Breast epithelium (tissue), 4 donors: ENCODE data around the gene SPTB. TPM values are rescaled to one million over a fixed set of nuclear protein-coding genes. Genes with fewer than 3 reads are reported as not detected.

Source experiments
- DNase-seq, 2 donors: peaks; one replicate each; pipeline ENCODE4 v3.0.0-alpha.2; 2019; ENCODE audit warnings: low spot score in 2 of 2
- H3K27ac ChIP-seq, 2 donors: fragments of 200-600 bp; sonication (generic) in 1 of 2; one replicate each; pipeline ENCODE4 v1.5.1; 2016 to 2019; ENCODE audit warnings: mild to moderate bottlenecking in 1 of 2
- H3K27me3 ChIP-seq, 2 donors: fragments of 200-600 bp; sonication (generic) in 1 of 2; one replicate each; pipeline versions ENCODE4 v1.5.1 to v1.6.0; 2017 to 2019; ENCODE audit warnings: control low read depth in 1 of 2, mild to moderate bottlenecking in 1 of 2
- H3K36me3 ChIP-seq: fragments of 200-600 bp; one replicate; pipeline ENCODE4 v1.5.1; 2019
- H3K4me1 ChIP-seq, 2 donors: fragments of 200-600 bp; sonication (generic); one replicate each; pipeline ENCODE4 v1.5.1; 2016 to 2019; ENCODE audit warnings: control low read depth in 1 of 2
- H3K4me3 ChIP-seq, 3 donors: fragments of 200-600 bp; sonication (generic); 1 replicate in 2 of 3; 2 replicates in 1 of 3; pipeline ENCODE4 v1.5.1; 2016 to 2019; ENCODE audit warnings: mild to moderate bottlenecking in 3 of 3, moderate library complexity in 2 of 3
- H3K9me3 ChIP-seq, 2 donors: fragments of 200-600 bp; sonication (generic) in 1 of 2; one replicate each; pipeline ENCODE4 v1.5.1; 2016 to 2019; ENCODE audit warnings: control low read depth in 1 of 2
- CTCF ChIP-seq, 3 donors: fragments of 450-650 bp; IDR thresholded peaks; one replicate each; pipeline ENCODE4 v1.5.1; 2016 to 2017; ENCODE audit warnings: antibody characterized with exemption in 3 of 3, mild to moderate bottlenecking in 3 of 3, moderate library complexity in 3 of 3
- POLR2A ChIP-seq: fragments of 450-650 bp; IDR thresholded peaks from one replicate; pipeline ENCODE4 v1.6.1; 2016; ENCODE audit warnings: antibody characterized with exemption, mild to moderate bottlenecking, moderate library complexity
- POLR2AphosphoS5 ChIP-seq, 3 donors: sonication (generic); formaldehyde crosslinking; IDR thresholded peaks; one replicate each; pipeline ENCODE4 v1.6.1; 2017; ENCODE audit warnings: antibody characterized with exemption in 3 of 3
- intact Hi-C: fragments of 100-400 bp; cut with DNase I; formaldehyde crosslinking; loops from one replicate; pipeline ENCODE4 v1.15.1; 2023; ENCODE audit warnings: low total_unique reads
- total RNA-seq, 3 donors: library from RNA; depleted of rRNA; stranded (reverse); fragments of >200 nt; gene quantifications; one replicate each; pipeline ENCODE4 v1.1.0, GENCODE V29; 2016

The SPTB gene
- total RNA-seq, 3 donors from 2014 or later: 0.88 to 2.6 (median 2.1) TPM

GRCh38 chr14:64861916-64862315 lies 17.8 kb downstream of the SPTB start:
- no peak for DNase-seq
- Histone ChIP-seq H3K27ac (no peak overlapping the region), H3K27me3 (no peaks in the 10 kb centered on the region), H3K36me3 (no peaks in the 10 kb centered on the region), H3K9me3 (no peaks in the 10 kb centered on the region), H3K4me3 (no peak overlapping the region), H3K4me1 (no peaks in the 10 kb centered on the region)
- intact Hi-C loops: no loop called here
- TF ChIP-seq CTCF (IDR thresholded peaks at IDR 0.05): no peak
- TF ChIP-seq POLR2AphosphoS5 (IDR thresholded peaks at IDR 0.05): no peak
- no peak for TF ChIP-seq POLR2A

GRCh38 chr14:64860039-64860438 lies 19.7 kb downstream of the SPTB start:
- intact Hi-C loops: no loop called here
- no peak for DNase-seq
- Histone ChIP-seq H3K9me3 (no peaks in the 10 kb centered on the region), H3K27me3 (no peaks in the 10 kb centered on the region), H3K4me1 (no peaks in the 10 kb centered on the region), H3K27ac (no peak overlapping the region), H3K36me3 (no peaks in the 10 kb centered on the region), H3K4me3 (no peak overlapping the region)
- no peak for TF ChIP-seq CTCF (IDR thresholded peaks at IDR 0.05)

GRCh38 chr14:64857979-64858744 lies 21.5 kb downstream of the SPTB start:
- no peaks in the 10 kb centered on the region for H3K9me3 ChIP-seq
- no peaks in the 10 kb centered on the region for H3K36me3 ChIP-seq
- no peak for DNase-seq
- no peaks in the 10 kb centered on the region for H3K4me1 ChIP-seq
- H3K4me3 ChIP-seq: no peak overlapping the region
- intact Hi-C loops: loop anchor here (2.0 kb wide), 1 partner anchor 41 kb away; no protein-coding TSS in a partner anchor
- H3K27me3 ChIP-seq: no peaks in the 10 kb centered on the region
- H3K27ac ChIP-seq: no peak overlapping the region
- TF ChIP-seq POLR2AphosphoS5 (IDR thresholded peaks at IDR 0.05) (no peak), CTCF (IDR thresholded peaks at IDR 0.05) (no peak), POLR2A (no peak)

GRCh38 chr14:64856529-64857445 lies 22.9 kb downstream of the SPTB start:
- DNase-seq: no peak
- TF ChIP-seq POLR2A: no peak
- no peak for TF ChIP-seq POLR2AphosphoS5 (IDR thresholded peaks at IDR 0.05)
- TF ChIP-seq CTCF (IDR thresholded peaks at IDR 0.05): no peak
- intact Hi-C loops: loop anchor here (2.0 kb wide), 1 partner anchor 40 kb away; no protein-coding TSS in a partner anchor
- H3K9me3 ChIP-seq: no peaks in the 10 kb centered on the region
- no peak overlapping the region for H3K27ac ChIP-seq
- H3K4me1 ChIP-seq: no peaks in the 10 kb centered on the region
- no peak overlapping the region for H3K4me3 ChIP-seq
- H3K36me3 ChIP-seq: no peaks in the 10 kb centered on the region
- no peaks in the 10 kb centered on the region for H3K27me3 ChIP-seq
